Measurements from ENCODE around the gene NR3C1.

The NR3C1 gene

DNA sequence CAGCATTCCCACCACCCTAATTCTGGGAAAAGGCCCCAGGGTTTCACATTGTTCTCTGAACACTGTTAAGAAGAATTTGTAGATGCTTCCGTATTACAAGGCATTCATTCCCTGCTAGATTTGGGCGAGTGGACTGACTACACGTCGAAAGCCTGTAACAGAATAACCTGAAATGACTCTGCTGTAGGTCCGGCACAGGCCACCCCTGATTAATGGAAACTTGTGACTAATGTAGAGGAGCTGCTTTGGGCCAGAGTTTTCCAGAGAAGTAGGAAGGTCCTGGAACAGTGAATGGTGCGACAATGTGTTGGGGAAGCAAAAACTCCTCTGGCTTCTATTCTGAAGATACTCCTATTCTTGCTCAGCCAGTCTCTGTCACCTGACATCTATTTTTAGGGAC lies 87.6 kb downstream of the NR3C1 start:
- peaks cover 39% of the 10 kb centered on the region for H3K36me3 ChIP-seq (ENCODE audit: control insufficient read depth, low read length)
- 0 out of 2 replicates have a peak overlapping the region, but pooled peaks have one; percentile 6 for H3K27ac ChIP-seq (ENCODE audit: low read depth, low read length)
- no peaks in the 10 kb centered on the region for H4K20me1 ChIP-seq (ENCODE audit: control insufficient read depth, insufficient read depth, low read depth, low read length)
- H3K9me3 ChIP-seq (ENCODE audit: control insufficient read depth, insufficient read depth, low read length): no peaks in the 10 kb centered on the region
- TF ChIP-seq, protein P1, sequence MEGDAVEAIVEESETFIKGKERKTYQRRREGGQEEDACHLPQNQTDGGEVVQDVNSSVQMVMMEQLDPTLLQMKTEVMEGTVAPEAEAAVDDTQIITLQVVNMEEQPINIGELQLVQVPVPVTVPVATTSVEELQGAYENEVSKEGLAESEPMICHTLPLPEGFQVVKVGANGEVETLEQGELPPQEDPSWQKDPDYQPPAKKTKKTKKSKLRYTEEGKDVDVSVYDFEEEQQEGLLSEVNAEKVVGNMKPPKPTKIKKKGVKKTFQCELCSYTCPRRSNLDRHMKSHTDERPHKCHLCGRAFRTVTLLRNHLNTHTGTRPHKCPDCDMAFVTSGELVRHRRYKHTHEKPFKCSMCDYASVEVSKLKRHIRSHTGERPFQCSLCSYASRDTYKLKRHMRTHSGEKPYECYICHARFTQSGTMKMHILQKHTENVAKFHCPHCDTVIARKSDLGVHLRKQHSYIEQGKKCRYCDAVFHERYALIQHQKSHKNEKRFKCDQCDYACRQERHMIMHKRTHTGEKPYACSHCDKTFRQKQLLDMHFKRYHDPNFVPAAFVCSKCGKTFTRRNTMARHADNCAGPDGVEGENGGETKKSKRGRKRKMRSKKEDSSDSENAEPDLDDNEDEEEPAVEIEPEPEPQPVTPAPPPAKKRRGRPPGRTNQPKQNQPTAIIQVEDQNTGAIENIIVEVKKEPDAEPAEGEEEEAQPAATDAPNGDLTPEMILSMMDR (IDR thresholded peaks at IDR 0.05; ENCODE audit: low read depth, low read length, poor library complexity, severe bottlenecking): no peak
- TF ChIP-seq EZH2phosphoT487 (IDR thresholded peaks at IDR 0.05; ENCODE audit: borderline replicate concordance, low read length): no peak
- H3F3A ChIP-seq (ENCODE audit: control insufficient read depth, insufficient read depth): peaks cover 10% of the 10 kb centered on the region; the same call in 1 of the 2 replicates
- no peak overlapping the region for H3K4me3 ChIP-seq (ENCODE audit: low read length)
- H3K4me2 ChIP-seq (ENCODE audit: low read length): peak overlapping the region; percentile 20
- H3K9me2 ChIP-seq (replicated peaks; ENCODE audit: control insufficient read depth, low read length): no peaks in the 10 kb centered on the region
- H3K79me2 ChIP-seq (ENCODE audit: control insufficient read depth, low read length): peaks cover 99% of the 10 kb centered on the region
- peaks cover 68% of the 10 kb centered on the region for H3K4me1 ChIP-seq (ENCODE audit: control insufficient read depth, low read length)
- H3K27me3 ChIP-seq (ENCODE audit: control insufficient read depth, low read length): no peaks in the 10 kb centered on the region

DNA sequence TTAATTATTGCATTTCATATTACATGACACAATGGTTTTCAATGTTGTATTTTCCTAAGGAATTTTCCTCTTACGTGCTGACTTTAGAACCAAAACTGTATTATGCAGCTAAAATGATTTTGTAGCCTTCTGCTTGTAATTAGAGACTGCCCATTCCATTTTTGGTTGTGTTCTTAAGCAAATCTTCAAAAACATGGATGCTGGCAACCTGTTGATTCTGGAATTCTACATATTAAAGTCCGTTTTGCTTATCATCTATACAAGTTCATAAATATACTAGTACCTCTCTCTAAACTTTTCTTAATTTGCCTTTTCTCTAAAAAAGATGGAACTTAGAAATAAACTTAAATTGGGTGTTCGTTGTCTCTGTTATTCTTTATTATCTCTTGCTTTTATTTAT lies 88.3 kb downstream of the NR3C1 start:
- Histone ChIP-seq H3K4me1 (ENCODE audit: control insufficient read depth, low read length) (peaks cover 68% of the 10 kb centered on the region), H3K4me2 (ENCODE audit: low read length) (peak overlapping the region; percentile 69)

DNA sequence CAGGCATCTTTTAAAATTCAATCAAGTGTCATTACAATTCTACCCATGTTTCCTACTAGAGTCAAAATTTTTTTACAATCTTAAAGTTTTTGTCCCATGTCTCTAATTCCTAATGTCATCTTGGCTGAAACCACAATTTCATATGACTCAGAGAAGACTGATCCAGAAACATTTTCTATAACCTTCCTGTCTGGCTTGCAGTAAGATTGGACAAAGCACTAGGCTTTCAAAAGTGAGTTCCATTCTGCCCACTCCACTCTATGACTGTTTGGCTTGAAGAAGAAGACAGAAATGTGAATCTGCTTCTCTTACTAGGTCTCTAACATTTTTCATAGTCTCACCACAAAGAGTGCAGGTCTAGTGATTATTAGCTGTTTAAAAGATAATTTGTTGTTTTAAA lies 88.8 kb downstream of the NR3C1 start:
- H3K27ac ChIP-seq (ENCODE audit: low read depth, low read length): peak overlapping the region; percentile 81
- TF ChIP-seq EZH2phosphoT487 (IDR thresholded peaks at IDR 0.05; ENCODE audit: borderline replicate concordance, low read length): no peak
- TF ChIP-seq, protein P1 (IDR thresholded peaks at IDR 0.05; ENCODE audit: low read depth, low read length, poor library complexity, severe bottlenecking): no peak
- no peaks in the 10 kb centered on the region for H4K20me1 ChIP-seq (ENCODE audit: control insufficient read depth, insufficient read depth, low read depth, low read length)
- H3F3A ChIP-seq (ENCODE audit: control insufficient read depth, insufficient read depth): peaks cover 10% of the 10 kb centered on the region; the same call in 1 of the 2 replicates
- H3K36me3 ChIP-seq (ENCODE audit: control insufficient read depth, low read length): peaks cover 52% of the 10 kb centered on the region
- peak overlapping the region; percentile 59 for H3K4me3 ChIP-seq (ENCODE audit: low read length)
- H3K79me2 ChIP-seq (ENCODE audit: control insufficient read depth, low read length): peaks cover 93% of the 10 kb centered on the region
- H3K27me3 ChIP-seq (ENCODE audit: control insufficient read depth, low read length): no peaks in the 10 kb centered on the region
- no peaks in the 10 kb centered on the region for H3K9me2 ChIP-seq (replicated peaks; ENCODE audit: control insufficient read depth, low read length)
- peaks cover 68% of the 10 kb centered on the region for H3K4me1 ChIP-seq (ENCODE audit: control insufficient read depth, low read length)
- H3K4me2 ChIP-seq (ENCODE audit: low read length): peak overlapping the region; percentile 69
- no peaks in the 10 kb centered on the region for H3K9me3 ChIP-seq (ENCODE audit: control insufficient read depth, insufficient read depth, low read length)

More for the DNA sequence above, 88.3 kb downstream of the NR3C1 start:
- H3K4me3 ChIP-seq (ENCODE audit: low read length): 0 out of 2 replicates have a peak overlapping the region, but pooled peaks have one; percentile 9
- peaks cover 95% of the 10 kb centered on the region for H3K79me2 ChIP-seq (ENCODE audit: control insufficient read depth, low read length)
- no peaks in the 10 kb centered on the region for H3K27me3 ChIP-seq (ENCODE audit: control insufficient read depth, low read length)
- H3K27ac ChIP-seq (ENCODE audit: low read depth, low read length): peak overlapping the region; percentile 81
- peaks cover 10% of the 10 kb centered on the region; the same call in 1 of the 2 replicates for H3F3A ChIP-seq (ENCODE audit: control insufficient read depth, insufficient read depth)
- no peaks in the 10 kb centered on the region for H3K9me2 ChIP-seq (replicated peaks; ENCODE audit: control insufficient read depth, low read length)
- TF ChIP-seq, protein P1 (IDR thresholded peaks at IDR 0.05; ENCODE audit: low read depth, low read length, poor library complexity, severe bottlenecking): no peak
- no peak for TF ChIP-seq EZH2phosphoT487 (IDR thresholded peaks at IDR 0.05; ENCODE audit: borderline replicate concordance, low read length)
- no peaks in the 10 kb centered on the region for H3K9me3 ChIP-seq (ENCODE audit: control insufficient read depth, insufficient read depth, low read length)
- no peaks in the 10 kb centered on the region for H4K20me1 ChIP-seq (ENCODE audit: control insufficient read depth, insufficient read depth, low read depth, low read length)
- peaks cover 46% of the 10 kb centered on the region for H3K36me3 ChIP-seq (ENCODE audit: control insufficient read depth, low read length)
